Measurements from ENCODE around the gene RELN. TPM values are rescaled to one million over a fixed set of nuclear protein-coding genes. Genes with fewer than 3 reads are reported as not detected.

Gene RELN
- total RNA-seq, 1 donor from 2014 or later = 17.5 TPM

- no peak overlapping the region for H3K4me3 Mint-ChIP-seq
- TF ChIP-seq, protein P1, sequence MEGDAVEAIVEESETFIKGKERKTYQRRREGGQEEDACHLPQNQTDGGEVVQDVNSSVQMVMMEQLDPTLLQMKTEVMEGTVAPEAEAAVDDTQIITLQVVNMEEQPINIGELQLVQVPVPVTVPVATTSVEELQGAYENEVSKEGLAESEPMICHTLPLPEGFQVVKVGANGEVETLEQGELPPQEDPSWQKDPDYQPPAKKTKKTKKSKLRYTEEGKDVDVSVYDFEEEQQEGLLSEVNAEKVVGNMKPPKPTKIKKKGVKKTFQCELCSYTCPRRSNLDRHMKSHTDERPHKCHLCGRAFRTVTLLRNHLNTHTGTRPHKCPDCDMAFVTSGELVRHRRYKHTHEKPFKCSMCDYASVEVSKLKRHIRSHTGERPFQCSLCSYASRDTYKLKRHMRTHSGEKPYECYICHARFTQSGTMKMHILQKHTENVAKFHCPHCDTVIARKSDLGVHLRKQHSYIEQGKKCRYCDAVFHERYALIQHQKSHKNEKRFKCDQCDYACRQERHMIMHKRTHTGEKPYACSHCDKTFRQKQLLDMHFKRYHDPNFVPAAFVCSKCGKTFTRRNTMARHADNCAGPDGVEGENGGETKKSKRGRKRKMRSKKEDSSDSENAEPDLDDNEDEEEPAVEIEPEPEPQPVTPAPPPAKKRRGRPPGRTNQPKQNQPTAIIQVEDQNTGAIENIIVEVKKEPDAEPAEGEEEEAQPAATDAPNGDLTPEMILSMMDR (conservative IDR thresholded peaks at IDR 0.05) = no peak
- no peaks in the 10 kb centered on the region for H3K9me3 Mint-ChIP-seq
- no peaks in the 10 kb centered on the region for H3K36me3 Mint-ChIP-seq
- no peak overlapping the region for H3K27ac Mint-ChIP-seq
- no peaks in the 10 kb centered on the region for H3K27me3 Mint-ChIP-seq
- peaks cover 8% of the 10 kb centered on the region for H3K4me1 Mint-ChIP-seq (ENCODE audit: unreplicated experiment)
- no peak for DNase-seq (ENCODE audit: extremely low spot score, unreplicated experiment)
Measured at GRCh38 chr7:103687951-103688350, 301.5 kb downstream of the RELN start.

DNA sequence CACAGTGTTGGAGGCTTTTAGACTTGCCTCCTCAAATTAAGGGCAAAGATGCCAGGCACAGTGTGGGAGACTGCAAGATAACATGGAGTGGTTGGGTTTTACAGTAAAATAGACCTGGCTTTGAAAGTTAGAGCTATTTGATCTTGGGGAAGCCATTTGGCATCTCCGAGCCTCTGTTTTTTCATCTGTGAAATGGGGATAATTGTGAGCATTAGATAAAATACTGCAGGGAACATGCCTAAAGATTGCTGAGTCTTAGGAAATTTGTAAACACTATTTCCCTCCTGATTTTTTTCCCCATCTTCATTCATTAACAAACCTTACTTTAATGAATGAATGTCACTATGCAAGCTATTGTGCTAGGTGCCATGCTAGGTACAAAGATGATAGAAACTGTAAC lies 302.2 kb downstream of the RELN start:
- no peaks in the 10 kb centered on the region for H3K27me3 Mint-ChIP-seq
- H3K4me3 Mint-ChIP-seq = no peak overlapping the region
- H3K9me3 Mint-ChIP-seq = no peaks in the 10 kb centered on the region
- peaks cover 8% of the 10 kb centered on the region for H3K4me1 Mint-ChIP-seq (ENCODE audit: unreplicated experiment)
- H3K36me3 Mint-ChIP-seq = no peaks in the 10 kb centered on the region
- H3K27ac Mint-ChIP-seq = no peak overlapping the region
- TF ChIP-seq, protein P1 (conservative IDR thresholded peaks at IDR 0.05) = no peak
- DNase-seq (ENCODE audit: extremely low spot score, unreplicated experiment) = no peak

- Mint-ChIP-seq H3K4me3 (no peak overlapping the region), H3K36me3 (no peaks in the 10 kb centered on the region), H3K27me3 (no peaks in the 10 kb centered on the region), H3K4me1 (ENCODE audit: unreplicated experiment) (peaks cover 8% of the 10 kb centered on the region), H3K9me3 (no peaks in the 10 kb centered on the region), H3K27ac (no peak overlapping the region)
- DNase-seq (ENCODE audit: extremely low spot score, unreplicated experiment) = no peak
- TF ChIP-seq, protein P1 (conservative IDR thresholded peaks at IDR 0.05) = no peak
Measured at GRCh38 chr7:103686763-103687162, 302.7 kb downstream of the RELN start.

DNA sequence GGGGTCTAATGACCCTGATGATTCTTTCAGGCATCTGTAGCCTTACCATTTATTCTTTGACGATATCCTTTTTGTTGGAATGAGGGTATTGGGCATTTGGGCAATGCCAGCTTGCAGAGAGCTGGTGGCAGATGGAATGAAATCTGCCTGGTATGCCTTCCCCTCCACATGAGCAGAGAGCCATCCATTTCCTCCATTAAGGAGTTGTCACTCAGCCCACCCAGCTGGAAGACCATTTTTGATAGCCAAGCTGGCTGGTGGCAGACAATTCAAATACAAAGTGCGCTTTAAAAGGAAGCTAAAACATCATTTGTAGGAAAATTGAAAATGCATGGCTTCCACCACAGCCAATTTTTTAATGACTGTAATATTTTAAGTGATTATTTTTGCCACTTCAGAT lies 303.4 kb downstream of the RELN start:
- Mint-ChIP-seq H3K36me3 (no peaks in the 10 kb centered on the region), H3K27ac (no peak overlapping the region), H3K4me1 (ENCODE audit: unreplicated experiment) (peaks cover 8% of the 10 kb centered on the region), H3K4me3 (no peak overlapping the region), H3K27me3 (no peaks in the 10 kb centered on the region), H3K9me3 (no peaks in the 10 kb centered on the region)
- TF ChIP-seq, protein P1 (conservative IDR thresholded peaks at IDR 0.05) = no peak
- no peak for DNase-seq (ENCODE audit: extremely low spot score, unreplicated experiment)

DNA sequence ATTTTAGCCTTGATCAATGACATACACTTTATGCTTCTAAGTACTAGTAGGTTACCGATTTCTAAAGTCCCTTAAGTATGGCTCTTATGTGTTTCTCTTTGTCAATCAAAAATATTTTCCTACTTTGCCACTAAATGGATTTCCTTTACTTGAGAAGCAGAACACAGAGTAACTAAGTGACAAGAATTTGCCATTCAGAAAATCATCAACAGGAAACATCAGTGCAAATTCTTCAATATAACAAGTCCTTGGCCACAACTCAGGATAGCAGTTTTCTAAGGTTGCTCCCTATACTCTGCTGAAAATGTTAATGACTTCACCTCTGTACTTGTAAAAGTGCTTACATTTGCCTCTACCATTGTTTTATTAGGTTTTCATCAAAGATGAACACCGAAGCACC lies 303.8 kb downstream of the RELN start:
- TF ChIP-seq, protein P1 (conservative IDR thresholded peaks at IDR 0.05) = no peak
- Mint-ChIP-seq H3K4me1 (ENCODE audit: unreplicated experiment) (peaks cover 8% of the 10 kb centered on the region), H3K4me3 (no peak overlapping the region), H3K27ac (no peak overlapping the region), H3K36me3 (no peaks in the 10 kb centered on the region), H3K27me3 (no peaks in the 10 kb centered on the region), H3K9me3 (no peaks in the 10 kb centered on the region)
- no peak for DNase-seq (ENCODE audit: extremely low spot score, unreplicated experiment)

- TF ChIP-seq, protein P1 (conservative IDR thresholded peaks at IDR 0.05) = no peak
- DNase-seq (ENCODE audit: extremely low spot score, unreplicated experiment) = no peak
- Mint-ChIP-seq H3K9me3 (no peaks in the 10 kb centered on the region), H3K4me1 (ENCODE audit: unreplicated experiment) (peaks cover 5% of the 10 kb centered on the region), H3K27me3 (no peaks in the 10 kb centered on the region), H3K4me3 (no peak overlapping the region), H3K27ac (no peak overlapping the region), H3K36me3 (no peaks in the 10 kb centered on the region)
Measured at GRCh38 chr7:103683348-103683747, 306.1 kb downstream of the RELN start.

All from type B pancreatic cell (in vitro differentiated cells).